ENCODE results near the gene SGTA.
"Not testable (repeated sequence)": the region's sequence is repeated elsewhere in the genome, so short reads cannot be mapped to it uniquely, and the experiment has no call there.

The SGTA gene

GRCh38 chr19:2822846-2823245, 39.8 kb upstream of the SGTA start:
- no peak for TF ChIP-seq CTCF (IDR thresholded peaks at IDR 0.05; ENCODE audit: low read depth, low read length, missing control alignments)
- in situ Hi-C loops (cut with HindIII; ENCODE audit: low pct_ligation_motif_present, low sequenced_read_pairs) = no loop called here
- Histone ChIP-seq H3K27me3 (replicated peaks) (no peaks in the 10 kb centered on the region), H3K4me3 (ENCODE audit: low read depth, low read length) (no peak overlapping the region), H3K36me3 (replicated peaks) (no peaks in the 10 kb centered on the region), H3K27ac (no peak overlapping the region)
- no peak for DNase-seq

GRCh38 chr19:2820112-2820702, 37.1 kb upstream of the SGTA start:
- no peak for TF ChIP-seq CTCF (IDR thresholded peaks at IDR 0.05; ENCODE audit: low read depth, low read length, missing control alignments)
- Histone ChIP-seq H3K36me3 (replicated peaks) (no peaks in the 10 kb centered on the region), H3K27ac (no peak overlapping the region), H3K4me3 (ENCODE audit: low read depth, low read length) (peak overlapping the region; percentile 68), H3K27me3 (replicated peaks) (no peaks in the 10 kb centered on the region)
- in situ Hi-C loops (cut with HindIII; ENCODE audit: low pct_ligation_motif_present, low sequenced_read_pairs) = no loop called here
- no peak for DNase-seq

GRCh38 chr19:2819540-2820111, 36.6 kb upstream of the SGTA start, which contains the start of gene ZNF554:
TSS of gene ZNF554 (plus strand) at chr19:2819868. CDS start at chr19:2820072, 204 bp downstream.
- in situ Hi-C loops (cut with HindIII; ENCODE audit: low pct_ligation_motif_present, low sequenced_read_pairs) = no loop called here
- peak; percentile 91 for TF ChIP-seq CTCF (IDR thresholded peaks at IDR 0.05; ENCODE audit: low read depth, low read length, missing control alignments)
- no peak within 1 kb of the TSS for H3K27ac ChIP-seq
- DNase-seq = peak; percentile 90
- no peaks in the 10 kb centered on the region for H3K27me3 ChIP-seq (replicated peaks)
- no peaks in the 10 kb centered on the region for H3K36me3 ChIP-seq (replicated peaks)
- peak within 1 kb of the TSS; percentile 68 for H3K4me3 ChIP-seq (ENCODE audit: low read depth, low read length)

- in situ Hi-C loops (cut with HindIII; ENCODE audit: low pct_ligation_motif_present, low sequenced_read_pairs); DNase-seq; H3K27me3 ChIP-seq (replicated peaks); H3K4me3 ChIP-seq (ENCODE audit: low read depth, low read length); H3K27ac ChIP-seq: not testable (repeated sequence)
- H3K36me3 ChIP-seq (replicated peaks) = peaks cover 11% of the 10 kb centered on the region
Observed at GRCh38 chr19:2817237-2817829, 34.3 kb upstream of the SGTA start.

- no peak for TF ChIP-seq CTCF (IDR thresholded peaks at IDR 0.05; ENCODE audit: low read depth, low read length, missing control alignments)
- no peak for DNase-seq
- H3K36me3 ChIP-seq (replicated peaks) = peaks cover 11% of the 10 kb centered on the region
- no peaks in the 10 kb centered on the region for H3K27me3 ChIP-seq (replicated peaks)
- H3K27ac ChIP-seq = no peak overlapping the region
- in situ Hi-C loops (cut with HindIII; ENCODE audit: low pct_ligation_motif_present, low sequenced_read_pairs) = no loop called here
- no peak overlapping the region for H3K4me3 ChIP-seq (ENCODE audit: low read depth, low read length)
Observed at GRCh38 chr19:2816641-2817040, 33.6 kb upstream of the SGTA start.

- no peak overlapping the region for H3K27ac ChIP-seq
- no peak for DNase-seq
- H3K36me3 ChIP-seq (replicated peaks) = peaks cover 11% of the 10 kb centered on the region
- TF ChIP-seq CTCF (IDR thresholded peaks at IDR 0.05; ENCODE audit: low read depth, low read length, missing control alignments) = no peak
- H3K4me3 ChIP-seq (ENCODE audit: low read depth, low read length) = no peak overlapping the region
- in situ Hi-C loops (cut with HindIII; ENCODE audit: low pct_ligation_motif_present, low sequenced_read_pairs) = no loop called here
- no peaks in the 10 kb centered on the region for H3K27me3 ChIP-seq (replicated peaks)
Observed at GRCh38 chr19:2815923-2816322, 32.9 kb upstream of the SGTA start.

Measured in brain microvascular endothelial cell (primary cell).